Measurements from ENCODE around the gene ARHGAP45. TPM values are rescaled to one million over a fixed set of nuclear protein-coding genes. Genes with fewer than 3 reads are reported as not detected.

ARHGAP45 gene
- total and polyA plus RNA-seq, 2 of the 8 experiments (the other 6 are each of a cell fraction or from before 2014, with no cell fraction given), result 31.4 to 41.8 TPM

DNA sequence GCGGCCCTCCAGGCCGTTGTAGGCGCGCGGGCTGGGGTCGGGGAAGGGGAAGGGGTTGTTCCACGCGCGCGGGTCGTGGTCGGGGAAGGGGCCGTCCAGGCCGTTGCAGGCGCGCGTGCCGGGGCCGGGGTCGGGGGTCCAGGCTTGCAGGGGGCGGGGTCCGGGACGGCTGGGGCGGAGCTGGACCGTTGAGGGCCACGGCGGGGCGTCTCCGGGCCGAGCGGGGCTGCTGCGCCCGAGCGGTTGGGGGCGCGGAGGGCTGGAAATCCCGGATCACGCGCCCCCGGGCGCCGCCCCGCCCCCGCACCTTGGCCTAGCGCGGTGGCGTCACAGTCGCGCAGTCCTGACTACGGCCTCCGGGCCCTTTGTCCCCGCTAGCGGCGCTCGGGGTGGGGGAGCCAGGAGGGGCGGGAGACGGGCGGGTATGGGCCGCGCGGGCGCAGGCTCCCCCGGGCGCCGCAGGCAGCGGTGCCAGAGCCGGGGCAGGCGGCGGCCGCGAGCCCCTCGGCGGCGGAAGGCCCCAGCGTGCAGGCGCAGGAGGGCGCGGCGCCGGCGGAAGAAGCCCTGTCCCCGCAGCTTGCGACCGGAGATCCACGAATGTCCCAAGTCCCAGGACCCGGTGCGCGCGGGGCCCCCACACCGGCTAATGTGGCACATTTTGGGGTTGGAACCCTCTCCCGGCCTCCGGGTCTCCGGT is 37.5 kb downstream of the ARHGAP45 start:
- H3K18ac ChIP-seq (ENCODE audit: extremely low read depth, low read length), result no peak overlapping the region; the same call in none of the 2 replicates
- H3K27ac ChIP-seq (ENCODE audit: low read depth, low read length), result peak overlapping the region; percentile 66; the same call in 1 of the 2 replicates
- peak overlapping the region; percentile 81; the same call in 1 of the 2 replicates for H2BK5ac ChIP-seq (ENCODE audit: low read depth, low read length)
- H2AFZ ChIP-seq (ENCODE audit: low read length), result no peak overlapping the region
- no peak overlapping the region for H4K5ac ChIP-seq (ENCODE audit: insufficient read length, low read depth, low read length)
- H3K9ac ChIP-seq (replicated peaks in 1 of 4; ENCODE audit: extremely low read depth in 1 of 4, low read depth in 3 of 4, low read length in 3 of 4), result peak overlapping the region; percentile 4 to 80 (median 73); a peak in 6 of 7 replicates
- peak overlapping the region; percentile 38 for H3K4ac ChIP-seq (replicated peaks; ENCODE audit: insufficient read length, low read depth, low read length)
- H3K27me3 ChIP-seq (replicated peaks in 1 of 4; ENCODE audit: control insufficient read depth in 3 of 4, extremely low read depth in 1 of 4, insufficient read depth in 3 of 4, low read length in 3 of 4), result no peaks in the 10 kb centered on the region
- peak overlapping the region; percentile 50 for H3K56ac ChIP-seq (replicated peaks; ENCODE audit: insufficient read length, low read depth, low read length)
- peaks cover 4% of the 10 kb centered on the region for H3K79me1 ChIP-seq (ENCODE audit: low read depth, low read length)
- H3K14ac ChIP-seq (ENCODE audit: insufficient read length), result no peak overlapping the region
- no peak overlapping the region for H2BK20ac ChIP-seq (ENCODE audit: low read length)
- H3K9me3 ChIP-seq (ENCODE audit: insufficient read depth in 2 of 2, low read depth in 1 of 2, low read length in 1 of 2), result no peaks in the 10 kb centered on the region
- H2AK5ac ChIP-seq (ENCODE audit: low read depth, low read length), result no peak overlapping the region
- peak overlapping the region; percentile 71 to 97 for H3K4me2 ChIP-seq (ENCODE audit: insufficient read depth in 1 of 2, low read depth in 2 of 2, low read length in 2 of 2)
- H3K79me2 ChIP-seq (ENCODE audit: control insufficient read depth in 1 of 2, insufficient read depth in 2 of 2, low read length in 2 of 2), result no peaks in the 10 kb centered on the region; a peak in 1 of 4 replicates
- peaks cover 5 to 7% of the 10 kb centered on the region in 2 experiments for H4K20me1 ChIP-seq (replicated peaks in 1 of 2; ENCODE audit: control insufficient read depth in 1 of 2, insufficient read depth in 2 of 2, low read length in 2 of 2)
- no peak overlapping the region for H3K23ac ChIP-seq (ENCODE audit: insufficient read length)
- WGBS, 2 experiments (ENCODE audit: extremely low coverage in 1 of 2, insufficient coverage in 1 of 2, insufficient read length in 1 of 2, insufficient replicate concordance in 2 of 2, low coverage in 1 of 2, low lambda C conversion rate in 2 of 2, missing lambda C conversion rate in 1 of 2), result 3% methylated on average over 11 of the region's 93 CpGs; no CpG with 5 or more reads in 1 of the 2 experiments
- no peak overlapping the region for H2BK12ac ChIP-seq (ENCODE audit: low read depth, low read length)
- H4K8ac ChIP-seq (ENCODE audit: extremely low read depth, insufficient read depth, low read length), result peak overlapping the region; percentile 59; the same call in 1 of the 2 replicates
- no peak overlapping the region for H2BK120ac ChIP-seq (replicated peaks; ENCODE audit: low read depth, low read length)
- H3K4me3 ChIP-seq (ENCODE audit: extremely low read depth in 1 of 4, insufficient read depth in 2 of 4, low read depth in 3 of 4, low read length in 4 of 4), result peak overlapping the region; percentile 57 to 93 (median 64)
- DNase-seq (ENCODE audit: low read depth in 1 of 2, low spot score in 2 of 2) (peak in 1 of 2 experiments; percentile 86), FAIRE-seq (no peak)
- ChIA-PET CTCF (ENCODE audit: partially characterized antibody) (interaction anchor here (0.5 to 2.1 kb wide), 7 partner anchors 9 to 494 kb away, joined by 3 to 6 read pairs (median 5); no protein-coding TSS in a partner anchor), POLR2A (ENCODE audit: partially characterized antibody) (interaction anchor here (0.6 to 9.8 kb wide), 28 partner anchors 8 to 171 kb away, joined by 3 to 116 read pairs (median 4); partner anchors contain the start of genes ABCA7, ATP5F1D, CBARP and CIRBP)
- peaks cover 7% of the 10 kb centered on the region; the same call in 1 of the 2 replicates for H3K23me2 ChIP-seq (ENCODE audit: low read depth, low read length)
- H2BK15ac ChIP-seq (ENCODE audit: low read length), result no peak overlapping the region
- H4K91ac ChIP-seq (replicated peaks; ENCODE audit: insufficient read length, low read length), result no peak overlapping the region
- H3K4me1 ChIP-seq (replicated peaks in 1 of 4; ENCODE audit: control insufficient read depth in 3 of 4, insufficient read depth in 4 of 4, low read length in 3 of 4), result peaks cover 4 to 21% (median 8%) of the 10 kb centered on the region in 4 experiments
- H3K36me3 ChIP-seq (ENCODE audit: control insufficient read depth in 2 of 4, insufficient read depth in 4 of 4, low read length in 3 of 4), result peaks cover 8 to 32% (median 16%) of the 10 kb centered on the region in 4 experiments; a peak in 6 of 8 replicates
- no peak for TF ChIP-seq SIRT6 (IDR thresholded peaks at IDR 0.05; ENCODE audit: low read length)
- TF ChIP-seq CREB1 (IDR thresholded peaks at IDR 0.05), result peak; percentile 89
- peak in 1 of 2 experiments; percentile 1; a peak in 1 of 4 replicates for TF ChIP-seq RAD21 (IDR thresholded peaks at IDR 0.05 in 1 of 2, conservative IDR thresholded peaks at IDR 0.05 in 1 of 2; ENCODE audit: low read depth in 2 of 2, low read length in 2 of 2)
- no peak for TF ChIP-seq CHD2 (IDR thresholded peaks at IDR 0.05; ENCODE audit: low read length)
- TF ChIP-seq CBX5 (IDR thresholded peaks at IDR 0.05; ENCODE audit: low read depth, low read length), result no peak
- TF ChIP-seq PHF8 (conservative IDR thresholded peaks at IDR 0.05; ENCODE audit: low read depth, low read length), result peak; percentile 47
- TF ChIP-seq POLR2AphosphoS5 (IDR thresholded peaks at IDR 0.05; ENCODE audit: low read depth, low read length), result 0 out of 2 replicates have a peak, but pooled peaks have one; percentile 2
- TF ChIP-seq EGR1 (IDR thresholded peaks at IDR 0.05; ENCODE audit: borderline replicate concordance, low read depth, low read length), result peak; percentile 97
- TF ChIP-seq POLR2A (IDR thresholded peaks at IDR 0.05; ENCODE audit: control extremely low read depth in 1 of 2, low read depth in 2 of 2, low read length in 2 of 2), result peak in 1 of 2 experiments; percentile 51; a peak in 2 of 3 replicates
- TF ChIP-seq KDM4A (IDR thresholded peaks at IDR 0.05; ENCODE audit: low read depth, low read length, severe bottlenecking), result peak; percentile 24
- TF ChIP-seq HDAC2 (IDR thresholded peaks at IDR 0.05; ENCODE audit: borderline replicate concordance in 1 of 2, low read depth in 2 of 2, low read length in 2 of 2), result peak in 1 of 2 experiments; percentile 79; a peak in 1 of 4 replicates
